Caki2 (cell line): ENCODE measurements around the gene NRSN2. TPM values are rescaled to one million over a fixed set of nuclear protein-coding genes. Genes with fewer than 3 reads are reported as not detected.
"Not testable (repeated sequence)": the region's sequence is repeated elsewhere in the genome, so short reads cannot be mapped to it uniquely, and the experiment has no call there.

ENCODE experiments used
- DNase-seq: peaks from one replicate; pipeline ENCODE4 v3.0.0-alpha.2; 2015; ENCODE audit warnings: low read depth
- in situ Hi-C: cut with HindIII; loops from 2 replicates; pipeline ENCODE4 v1.10.0; 2016; ENCODE audit warnings: low sequenced_read_pairs, low pct_unique_long_range_greater_than_20kb, mixed read lengths
- total RNA-seq: library from RNA; depleted of rRNA; stranded (reverse); fragments of >200 nt; shearing (Covaris generic); gene quantifications from 2 replicates; pipeline ENCODE4 v1.2.3, GENCODE V29; 2014; ENCODE audit warnings: low replicate concordance

NRSN2 gene
- total RNA-seq, 1 experiment from 2014 or later, result 0.74 TPM

DNA sequence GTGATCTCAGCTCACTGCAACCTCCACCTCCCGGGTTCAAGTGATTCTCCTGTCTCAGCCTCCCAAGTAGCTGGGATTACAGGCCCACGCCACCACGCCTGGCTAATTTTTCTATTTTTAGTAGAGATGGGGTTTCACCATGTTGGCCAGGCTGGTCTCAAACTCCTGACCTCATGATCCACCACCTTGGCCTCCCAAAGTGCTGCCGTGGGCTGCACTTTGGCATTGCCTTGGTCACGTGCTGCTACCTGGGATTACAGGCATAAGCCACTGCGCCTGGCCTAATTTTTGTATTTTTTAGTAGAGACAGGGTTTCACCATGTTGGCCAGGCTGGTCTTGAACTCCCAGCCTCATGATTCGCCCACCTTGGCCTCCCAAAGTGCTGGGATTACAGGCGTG lies 39.7 kb downstream of the NRSN2 start:
- in situ Hi-C loops, DNase-seq: not testable (repeated sequence)

DNA sequence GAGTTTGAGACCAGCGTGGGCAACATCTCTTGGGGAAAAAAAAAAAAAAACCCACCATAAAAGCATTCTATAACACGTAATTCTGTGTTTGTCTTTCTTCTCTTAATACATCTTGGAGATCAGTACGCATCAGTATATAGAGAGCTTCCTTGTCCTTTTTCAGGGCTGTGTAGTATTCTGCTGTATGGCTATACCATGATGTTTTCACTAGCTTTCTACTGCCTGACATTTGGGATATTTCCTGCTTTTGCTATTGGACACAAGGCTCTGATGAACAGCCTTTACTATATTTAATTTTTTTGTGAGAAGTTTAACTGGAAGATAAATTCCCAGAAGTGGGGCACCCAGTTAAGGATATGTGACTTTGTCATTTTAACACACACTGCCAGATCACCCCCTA lies 40.6 kb downstream of the NRSN2 start:
- in situ Hi-C loops, result no loop called here
- DNase-seq, result no peak

DNA sequence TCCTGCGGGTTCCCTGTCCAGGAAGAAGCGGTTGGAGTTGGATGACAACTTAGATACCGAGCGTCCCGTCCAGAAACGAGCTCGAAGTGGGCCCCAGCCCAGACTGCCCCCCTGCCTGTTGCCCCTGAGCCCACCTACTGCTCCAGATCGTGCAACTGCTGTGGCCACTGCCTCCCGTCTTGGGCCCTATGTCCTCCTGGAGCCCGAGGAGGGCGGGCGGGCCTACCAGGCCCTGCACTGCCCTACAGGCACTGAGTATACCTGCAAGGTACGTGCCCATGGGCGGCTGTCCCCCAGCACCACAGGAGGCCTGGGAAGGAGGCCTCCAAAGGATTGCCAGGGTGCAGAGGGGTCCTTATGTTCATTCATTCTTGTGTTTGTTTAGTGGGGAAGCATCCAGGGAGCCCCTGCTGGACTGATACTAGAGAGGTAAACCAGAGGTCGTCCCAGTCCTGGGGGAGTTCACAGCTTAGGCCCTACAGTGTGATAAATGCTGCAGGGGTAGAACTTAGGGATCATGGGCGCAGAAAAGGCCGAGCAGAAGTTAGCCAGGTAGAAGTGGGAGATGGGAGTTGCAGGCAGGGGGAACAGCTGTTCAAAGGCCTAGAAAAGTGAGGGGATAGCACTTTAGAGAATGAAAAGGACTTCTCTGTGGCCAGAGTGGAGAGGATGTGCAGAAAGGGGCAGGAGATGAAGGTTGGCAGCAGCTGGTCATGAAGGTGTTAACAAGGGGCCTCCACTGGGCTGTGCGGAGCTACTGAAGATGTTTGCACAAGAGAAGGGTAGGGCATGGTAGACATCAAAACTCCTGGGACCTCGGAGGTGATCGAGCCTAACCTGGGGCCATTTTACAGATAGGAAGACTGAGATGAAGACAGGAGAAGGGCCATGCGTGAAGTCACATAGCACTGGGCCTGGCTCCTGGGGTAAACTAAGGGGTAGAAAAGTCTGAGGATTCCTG lies 41.4 kb downstream of the NRSN2 start:
- in situ Hi-C loops, result no loop called here
- no peak for DNase-seq

DNA sequence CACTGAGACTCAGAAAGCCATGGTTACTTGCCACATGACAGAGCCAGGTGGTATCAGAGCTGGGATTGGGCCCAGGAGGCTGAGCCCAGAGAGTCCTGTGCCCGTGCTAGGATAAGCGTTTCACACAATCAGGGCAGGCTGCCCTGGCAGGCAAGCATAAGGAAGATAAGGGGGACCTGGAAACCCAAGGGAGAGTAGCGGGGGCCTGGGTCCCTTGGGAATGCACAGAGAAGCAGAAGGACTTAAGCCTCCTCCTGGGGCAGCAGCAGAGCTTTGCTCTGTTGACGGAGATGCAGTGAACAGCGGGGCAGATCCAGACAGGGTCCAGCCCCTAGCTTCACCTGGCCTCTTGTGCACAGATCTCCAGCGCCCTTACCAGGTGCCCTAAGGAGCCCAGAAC lies 42.3 kb downstream of the NRSN2 start:
- in situ Hi-C loops, result no loop called here
- no peak for DNase-seq

DNA sequence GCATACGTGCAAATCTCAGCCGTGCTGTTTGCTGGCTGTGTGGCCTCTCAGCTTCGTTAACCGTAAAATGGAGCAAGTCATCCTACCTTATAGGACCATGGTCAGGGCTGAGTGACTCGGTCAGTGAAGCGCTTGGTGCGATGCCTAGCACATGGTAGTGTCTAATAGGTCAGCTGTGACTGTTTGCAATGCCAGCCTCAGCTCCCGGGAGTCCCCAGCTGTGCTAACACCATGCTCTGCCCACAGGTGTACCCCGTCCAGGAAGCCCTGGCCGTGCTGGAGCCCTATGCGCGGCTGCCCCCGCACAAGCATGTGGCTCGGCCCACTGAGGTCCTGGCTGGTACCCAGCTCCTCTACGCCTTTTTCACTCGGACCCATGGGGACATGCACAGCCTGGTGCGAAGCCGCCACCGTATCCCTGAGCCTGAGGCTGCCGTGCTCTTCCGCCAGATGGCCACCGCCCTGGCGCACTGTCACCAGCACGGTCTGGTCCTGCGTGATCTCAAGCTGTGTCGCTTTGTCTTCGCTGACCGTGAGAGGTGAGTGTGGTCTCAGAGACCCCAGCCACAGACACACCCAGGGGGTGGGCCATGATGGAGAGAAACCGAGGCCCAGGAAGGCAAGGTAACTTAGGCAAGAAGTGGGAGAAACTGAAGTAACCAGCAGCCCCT lies 44.3 kb downstream of the NRSN2 start:
- in situ Hi-C loops, result no loop called here
- DNase-seq, result peak; percentile 99

DNA sequence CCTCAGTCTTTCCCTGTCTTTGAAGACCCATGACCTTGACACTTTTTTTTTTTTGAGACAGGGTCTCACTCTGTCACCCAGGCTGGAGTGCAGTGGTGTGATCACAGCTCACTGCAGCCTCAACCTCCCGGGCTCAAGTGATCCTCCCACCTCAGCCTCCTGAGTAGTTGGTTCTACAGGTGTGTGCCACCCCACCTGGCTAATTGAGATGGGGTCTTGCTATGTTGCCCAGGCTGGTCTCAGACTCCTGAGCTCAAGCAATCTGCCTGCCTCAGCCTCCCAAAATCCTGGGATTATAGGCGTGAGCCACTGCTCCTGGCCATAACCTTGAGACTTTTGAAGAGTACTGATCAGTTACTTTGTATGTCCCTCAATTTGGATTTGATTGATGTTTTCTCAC lies 46.4 kb downstream of the NRSN2 start:
- DNase-seq, in situ Hi-C loops: not testable (repeated sequence)

DNA sequence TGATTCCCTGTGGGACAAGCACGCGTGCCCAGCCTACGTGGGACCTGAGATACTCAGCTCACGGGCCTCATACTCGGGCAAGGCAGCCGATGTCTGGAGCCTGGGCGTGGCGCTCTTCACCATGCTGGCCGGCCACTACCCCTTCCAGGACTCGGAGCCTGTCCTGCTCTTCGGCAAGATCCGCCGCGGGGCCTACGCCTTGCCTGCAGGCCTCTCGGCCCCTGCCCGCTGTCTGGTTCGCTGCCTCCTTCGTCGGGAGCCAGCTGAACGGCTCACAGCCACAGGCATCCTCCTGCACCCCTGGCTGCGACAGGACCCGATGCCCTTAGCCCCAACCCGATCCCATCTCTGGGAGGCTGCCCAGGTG lies 49.3 kb downstream of the NRSN2 start:
- in situ Hi-C loops, result no loop called here
- DNase-seq, result no peak

DNA sequence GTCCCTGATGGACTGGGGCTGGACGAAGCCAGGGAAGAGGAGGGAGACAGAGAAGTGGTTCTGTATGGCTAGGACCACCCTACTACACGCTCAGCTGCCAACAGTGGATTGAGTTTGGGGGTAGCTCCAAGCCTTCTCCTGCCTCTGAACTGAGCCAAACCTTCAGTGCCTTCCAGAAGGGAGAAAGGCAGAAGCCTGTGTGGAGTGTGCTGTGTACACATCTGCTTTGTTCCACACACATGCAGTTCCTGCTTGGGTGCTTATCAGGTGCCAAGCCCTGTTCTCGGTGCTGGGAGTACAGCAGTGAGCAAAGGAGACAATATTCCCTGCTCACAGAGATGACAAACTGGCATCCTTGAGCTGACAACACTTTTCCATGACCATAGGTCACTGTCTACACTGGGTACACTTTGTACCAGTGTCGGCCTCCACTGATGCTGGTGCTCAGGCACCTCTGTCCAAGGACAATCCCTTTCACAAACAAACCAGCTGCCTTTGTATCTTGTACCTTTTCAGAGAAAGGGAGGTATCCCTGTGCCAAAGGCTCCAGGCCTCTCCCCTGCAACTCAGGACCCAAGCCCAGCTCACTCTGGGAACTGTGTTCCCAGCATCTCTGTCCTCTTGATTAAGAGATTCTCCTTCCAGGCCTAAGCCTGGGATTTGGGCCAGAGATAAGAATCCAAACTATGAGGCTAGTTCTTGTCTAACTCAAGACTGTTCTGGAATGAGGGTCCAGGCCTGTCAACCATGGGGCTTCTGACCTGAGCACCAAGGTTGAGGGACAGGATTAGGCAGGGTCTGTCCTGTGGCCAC lies 49.9 kb downstream of the NRSN2 start:
- no peak for DNase-seq
- in situ Hi-C loops, result no loop called here

DNA sequence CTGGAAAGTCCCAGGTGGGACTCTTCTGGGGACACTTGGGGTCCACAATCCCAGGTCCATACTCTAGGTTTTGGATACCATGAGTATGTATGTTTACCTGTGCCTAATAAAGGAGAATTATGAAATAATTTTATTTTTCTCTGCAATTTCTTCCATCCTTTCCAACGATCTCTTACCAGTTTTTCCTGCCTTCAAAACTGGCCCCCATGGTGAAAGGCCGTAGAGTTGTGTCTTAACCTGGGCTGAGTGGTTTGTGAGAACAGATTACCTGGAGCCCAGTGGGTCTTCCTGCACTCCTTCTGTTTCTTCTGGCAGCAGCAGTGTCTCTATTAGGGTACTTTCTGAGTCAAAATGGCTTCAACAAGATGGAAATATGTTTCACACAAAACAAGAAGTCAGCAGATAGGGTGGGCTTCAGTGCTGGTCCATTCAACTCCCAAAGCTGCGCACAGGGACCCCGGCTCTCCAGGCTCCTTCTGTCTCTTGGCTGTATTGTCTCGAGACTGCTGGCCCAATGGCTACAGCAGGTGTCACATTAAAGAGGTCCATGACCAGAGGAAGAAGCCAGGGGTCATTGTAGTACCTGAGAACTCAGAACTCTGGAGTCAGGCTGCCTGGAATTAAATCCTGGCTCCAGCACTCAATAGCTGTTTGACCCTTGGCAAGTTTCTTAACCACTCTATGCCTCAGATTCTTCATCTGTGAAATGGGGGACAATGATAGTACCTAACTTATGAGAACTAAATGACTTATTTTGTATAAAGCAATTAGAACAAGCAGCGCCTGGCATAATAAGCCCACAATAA lies 50.7 kb downstream of the NRSN2 start:
- in situ Hi-C loops, result no loop called here
- no peak for DNase-seq

DNA sequence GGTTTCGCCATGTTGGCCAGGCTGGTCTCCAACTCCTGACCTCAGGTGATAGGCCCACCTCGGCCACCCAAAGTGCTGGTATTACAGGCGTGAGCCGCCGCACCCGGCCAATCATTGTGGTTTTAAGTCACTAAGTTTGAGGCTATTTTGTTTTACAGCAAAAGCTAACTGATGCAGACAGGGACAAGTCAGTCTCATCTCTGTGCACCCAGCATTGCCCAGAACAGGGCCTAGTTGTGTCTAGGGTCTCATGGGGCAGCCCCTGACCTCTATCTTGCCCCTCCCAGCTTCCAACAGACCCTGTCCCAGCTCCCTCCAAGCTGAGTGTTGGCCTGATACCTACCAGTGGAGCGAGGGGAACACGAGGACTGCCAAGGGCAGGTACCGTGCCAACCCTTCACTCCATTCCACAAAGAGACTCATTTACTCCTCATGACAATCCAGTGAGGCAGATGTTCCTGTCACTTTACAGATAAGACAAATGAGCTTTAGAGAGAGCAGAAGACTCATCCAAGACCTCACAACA lies 52.3 kb downstream of the NRSN2 start:
- in situ Hi-C loops, result no loop called here
- no peak for DNase-seq

DNA sequence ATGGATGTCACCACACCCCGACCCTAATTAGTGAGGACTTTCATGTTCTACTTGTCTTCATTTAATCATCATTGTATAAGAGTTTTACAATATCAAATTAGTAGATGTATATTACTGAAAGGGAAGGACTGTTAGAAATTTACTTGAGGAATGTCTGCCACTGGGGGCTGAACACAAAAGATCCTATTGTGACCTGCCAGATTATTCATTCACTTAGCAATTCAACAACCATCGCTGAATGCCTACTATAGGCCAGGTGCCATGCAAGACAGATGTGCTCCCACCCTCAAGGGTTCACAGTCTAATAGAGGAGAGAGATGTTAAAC lies 53.2 kb downstream of the NRSN2 start:
- DNase-seq, result no peak

DNA sequence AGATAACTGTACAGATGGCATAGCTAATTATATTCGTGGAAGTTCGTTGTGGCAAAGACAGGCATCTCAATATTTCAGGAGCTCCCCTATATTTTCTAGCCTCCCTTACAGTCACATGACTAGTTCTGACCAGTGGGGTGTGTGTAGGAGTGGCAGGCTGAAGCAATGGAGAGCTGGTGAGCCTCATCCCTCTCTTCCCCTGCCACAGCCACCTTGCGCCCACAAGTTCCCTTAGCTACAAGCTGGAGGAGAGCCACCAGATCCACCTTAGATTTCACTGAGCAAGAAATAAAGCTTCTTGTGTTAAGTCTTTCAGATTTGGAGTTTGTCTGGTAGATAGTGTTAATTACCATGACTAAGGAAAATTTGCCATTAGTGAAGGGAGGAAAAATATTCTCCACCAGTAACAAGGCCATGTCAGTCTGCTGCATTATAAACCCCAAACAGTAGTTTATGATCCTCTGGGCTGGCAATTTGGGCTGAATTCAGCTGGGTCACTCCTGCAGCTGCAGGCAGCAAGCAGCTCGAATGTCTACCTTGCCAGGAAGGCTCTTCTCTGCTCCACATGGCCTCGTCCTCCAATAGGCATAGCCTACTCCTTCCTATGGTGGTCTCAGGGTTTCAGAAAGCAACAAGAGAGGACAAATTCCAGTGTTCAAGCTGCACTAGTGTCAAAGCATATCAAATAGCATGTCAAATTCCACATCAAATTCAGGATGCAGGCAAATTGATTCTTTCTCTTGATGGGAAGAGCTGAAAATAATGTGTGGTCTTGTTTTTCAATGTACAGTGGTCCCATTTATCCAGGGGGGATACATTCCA lies 53.8 kb downstream of the NRSN2 start:
- in situ Hi-C loops, result no loop called here
- DNase-seq, result peak; percentile 73

More for the DNA sequence above, 53.2 kb downstream of the NRSN2 start:
- in situ Hi-C loops, result no loop called here

DNA sequence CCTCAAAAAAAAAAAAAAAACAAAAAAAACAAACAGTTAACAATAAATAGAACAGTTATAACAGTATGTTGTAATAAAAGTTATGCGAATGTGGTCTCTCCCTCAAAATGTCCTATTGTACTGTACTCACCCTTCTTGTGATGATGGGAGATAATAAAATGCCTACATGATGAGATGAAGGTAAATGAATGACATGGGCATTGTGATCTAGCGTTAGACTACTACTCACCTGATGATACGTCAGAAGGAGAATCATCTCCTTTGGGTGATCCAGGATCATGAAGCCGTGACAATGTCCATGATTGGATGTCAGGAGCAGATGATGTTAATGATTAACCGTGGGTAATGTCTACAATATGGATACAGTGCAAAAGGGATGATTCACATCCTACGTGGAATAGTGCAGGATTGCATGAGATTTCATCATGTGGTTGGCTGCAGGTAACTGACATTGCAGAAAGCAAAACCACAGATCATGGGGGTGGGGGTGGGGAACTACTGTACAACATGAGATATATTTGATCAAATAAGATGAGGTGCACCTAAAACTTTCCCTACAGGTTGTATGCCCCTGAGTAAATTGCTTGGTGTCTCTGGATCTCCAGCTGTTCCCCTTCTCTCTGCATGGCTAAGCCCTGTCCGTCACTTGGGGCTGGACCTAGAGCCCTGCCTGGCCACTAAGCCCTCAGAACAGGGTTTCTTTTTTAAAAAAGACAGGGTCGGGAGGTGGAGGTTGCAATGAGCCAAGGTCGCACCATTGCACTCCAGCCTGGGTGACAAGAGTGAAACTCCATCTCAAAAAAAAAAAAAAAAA lies 55.0 kb downstream of the NRSN2 start:
- in situ Hi-C loops, result no loop called here
- DNase-seq, result peak; percentile 100

DNA sequence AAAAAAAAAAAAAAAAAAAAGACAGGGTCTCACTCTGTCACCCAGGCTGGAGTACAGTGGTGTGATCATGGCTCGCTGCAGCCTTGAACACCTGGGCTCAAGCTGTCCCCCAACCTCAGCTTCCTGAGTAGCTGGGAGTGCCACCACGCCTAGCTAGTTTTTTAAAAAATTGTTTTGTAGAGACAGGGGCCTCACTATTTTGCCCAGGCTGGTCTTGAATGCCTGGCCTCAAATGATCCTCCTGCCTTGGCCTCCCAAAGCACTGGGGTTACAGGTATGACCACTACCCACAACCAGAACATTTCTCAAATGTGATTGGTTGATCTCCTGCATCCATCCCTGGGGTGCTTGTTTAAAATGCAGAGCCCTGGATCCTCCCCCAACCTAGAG lies 55.6 kb downstream of the NRSN2 start:
- no peak for DNase-seq
- in situ Hi-C loops, result no loop called here

DNA sequence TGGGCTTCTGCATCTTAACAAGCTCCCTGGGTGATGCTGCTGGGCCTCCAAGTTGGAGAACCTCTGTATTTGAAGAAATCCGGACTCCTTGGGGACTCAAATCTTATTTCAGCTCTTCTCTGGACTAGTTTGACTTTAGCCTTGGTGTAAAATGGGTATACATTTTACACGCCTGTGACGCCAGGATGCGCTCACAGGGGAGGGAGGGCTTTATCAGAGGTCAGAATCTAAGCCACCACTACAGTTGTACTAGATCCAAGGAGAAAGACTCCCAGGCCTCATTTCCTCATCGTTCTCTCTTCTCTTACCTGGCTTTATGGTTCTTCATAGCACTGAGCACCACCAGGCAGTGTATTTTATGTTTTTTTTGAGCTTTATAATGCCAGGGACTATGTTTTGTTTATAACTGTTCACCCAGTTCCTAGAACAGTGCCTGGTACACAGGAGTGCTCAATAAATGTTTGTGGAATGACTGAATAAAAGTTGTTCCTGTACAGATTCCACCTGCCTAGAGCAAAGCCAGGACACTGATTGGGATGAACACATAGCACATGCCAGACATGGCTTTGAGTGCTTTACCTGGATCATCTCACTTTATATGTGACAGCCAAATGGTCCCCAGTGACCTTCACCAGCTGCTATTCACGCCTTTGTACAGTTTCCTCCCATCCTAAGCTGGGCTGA lies 56.1 kb downstream of the NRSN2 start:
- no peak for DNase-seq

DNA sequence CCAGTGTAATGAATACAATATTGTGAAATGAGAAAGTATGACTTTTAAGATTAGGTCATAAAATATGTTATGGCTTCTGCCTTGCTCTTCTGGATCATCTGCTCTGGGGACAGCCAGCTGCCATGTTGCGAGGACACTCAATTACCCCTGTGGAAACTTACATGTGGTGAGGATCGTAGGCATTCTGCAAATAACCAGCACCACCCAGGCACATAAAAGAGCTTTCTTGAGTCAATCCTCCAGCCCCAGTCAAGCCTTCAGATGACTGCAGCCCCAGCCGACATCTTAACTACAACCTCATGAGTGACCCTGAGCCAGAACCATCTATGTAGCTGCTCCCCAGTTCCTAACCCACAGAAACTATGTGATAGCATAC lies 56.7 kb downstream of the NRSN2 start:
- in situ Hi-C loops, result no loop called here
- DNase-seq, result no peak

More for the DNA sequence above, 56.1 kb downstream of the NRSN2 start:
- in situ Hi-C loops, result no loop called here
